Stimulated activated CD8-positive, alpha-beta memory T cell treated with anti-CD3 and anti-CD28 coated beads, Interleukin-2, amount 100 ng/mL, for 1 hour (primary cell): Measurements from ENCODE around the gene WDR93.
A peak's percentile ranks its signal among the peaks of the same experiment; 100 is the strongest.
"Not testable (repeated sequence)": the region's sequence is repeated elsewhere in the genome, so short reads cannot be mapped to it uniquely, and the experiment has no call there.

Experiments
- DNase-seq, 2 donors: peaks; one replicate each; pipeline ENCODE4 v3.0.0-alpha.2; 2020; ENCODE audit warnings: low read depth in 2 of 2

The WDR93 gene

GRCh38 chr15:89769366-89769765, 78.8 kb downstream of the WDR93 start:
- no peak for DNase-seq

- DNase-seq: no peak
Measured at GRCh38 chr15:89770041-89770440, 79.4 kb downstream of the WDR93 start.

- DNase-seq: no peak
Measured at GRCh38 chr15:89772932-89773583, 82.4 kb downstream of the WDR93 start.

- no peak for DNase-seq
Measured at GRCh38 chr15:89774492-89774891, 83.9 kb downstream of the WDR93 start.

- no peak for DNase-seq
Measured at GRCh38 chr15:89775815-89776214, 85.2 kb downstream of the WDR93 start.

GRCh38 chr15:89776274-89777072, 85.9 kb downstream of the WDR93 start, which contains the start of gene MESP2:
MESP2 (plus strand) TSS chr15:89776332; CDS start chr15:89776358, 26 bp downstream.
- DNase-seq: peak in 1 of 2 donors; percentile 16

GRCh38 chr15:89777073-89777751, 86.6 kb downstream of the WDR93 start:
- DNase-seq: no peak

- no peak for DNase-seq
Measured at GRCh38 chr15:89777782-89778380, 87.3 kb downstream of the WDR93 start.

- no peak for DNase-seq
Measured at GRCh38 chr15:89778861-89779260, 88.2 kb downstream of the WDR93 start.

GRCh38 chr15:89780601-89781000, 90.0 kb downstream of the WDR93 start:
- DNase-seq: no peak

GRCh38 chr15:89781055-89781454, 90.4 kb downstream of the WDR93 start:
- DNase-seq: no peak

- no peak for DNase-seq
Measured at GRCh38 chr15:89781891-89782618, 91.4 kb downstream of the WDR93 start.

GRCh38 chr15:89782619-89782950, 92.0 kb downstream of the WDR93 start:
- DNase-seq: not testable (repeated sequence)

- DNase-seq: no peak
Measured at GRCh38 chr15:89783111-89783860, 92.7 kb downstream of the WDR93 start.

GRCh38 chr15:89783861-89784685, 93.5 kb downstream of the WDR93 start:
- no peak for DNase-seq

GRCh38 chr15:89784686-89784960, 94.0 kb downstream of the WDR93 start:
- no peak for DNase-seq

- no peak for DNase-seq
Measured at GRCh38 chr15:89785064-89785773, 94.6 kb downstream of the WDR93 start.

GRCh38 chr15:89785774-89786140, 95.1 kb downstream of the WDR93 start:
- DNase-seq: no peak

GRCh38 chr15:89787944-89788343, 97.3 kb downstream of the WDR93 start:
- DNase-seq: no peak

- not testable (repeated sequence) for DNase-seq
Measured at GRCh38 chr15:89788585-89788984, 98.0 kb downstream of the WDR93 start.
